ENCODE measurements around the gene FXR2. TPM values are rescaled to one million over a fixed set of nuclear protein-coding genes. Genes with fewer than 3 reads are reported as not detected.
"Not testable (repeated sequence)": the region's sequence is repeated elsewhere in the genome, so short reads cannot be mapped to it uniquely, and the experiment has no call there.

FXR2 gene
- total RNA-seq, 1 experiment from 2014 or later = 60.7 TPM

GRCh38 chr17:7626956-7627249 is 12.2 kb upstream of the FXR2 start:
- no peak for DNase-seq (ENCODE audit: unreplicated experiment)
- POLR2A ChIA-PET = interaction anchor here (0.5 to 12.8 kb wide), 12 partner anchors 9 to 90 kb away, joined by 3 to 208 read pairs (median 3); partner anchors contain the start of genes FXR2, SOX15, TP53 and WRAP53
- intact Hi-C loops (cut with micrococcal nuclease) = no loop called here
- TF ChIP-seq CTCF (IDR thresholded peaks at IDR 0.05; ENCODE audit: unreplicated experiment) = no peak
- CTCF ChIA-PET = interaction anchor here (0.5 to 2.0 kb wide), 7 partner anchors 12 to 100 kb away, joined by 3 to 10 read pairs (median 4); partner anchors contain the start of genes FXR2, TP53 and WRAP53
- Mint-ChIP-seq H3K36me3 (ENCODE audit: insufficient read depth, unreplicated experiment) (peaks cover 14% of the 10 kb centered on the region), H3K4me3 (ENCODE audit: unreplicated experiment) (peak overlapping the region; percentile 84), H3K27ac (ENCODE audit: low read depth, unreplicated experiment) (peak overlapping the region; percentile 93), H3K4me1 (ENCODE audit: insufficient read depth, unreplicated experiment) (no peaks in the 10 kb centered on the region), H3K9me3 (ENCODE audit: unreplicated experiment) (no peaks in the 10 kb centered on the region), H3K27me3 (ENCODE audit: insufficient read depth, unreplicated experiment) (no peaks in the 10 kb centered on the region)
- no TSS peak for BruUV-seq (replicated peaks)

- ChIA-PET POLR2A (interaction anchor here (0.5 to 12.8 kb wide), 8 partner anchors 11 to 91 kb away, joined by 3 to 208 read pairs (median 6); partner anchors contain the start of genes FXR2, SOX15, TP53 and WRAP53), CTCF (interaction anchor here (0.6 to 2.0 kb wide), 4 partner anchors 11 to 61 kb away, joined by 4 to 10 read pairs (median 6); partner anchors contain the start of genes FXR2, TP53 and WRAP53)
- DNase-seq (ENCODE audit: unreplicated experiment) = no peak
- Mint-ChIP-seq H3K27me3 (ENCODE audit: insufficient read depth, unreplicated experiment) (no peaks in the 10 kb centered on the region), H3K27ac (ENCODE audit: low read depth, unreplicated experiment) (peak overlapping the region; percentile 93), H3K4me1 (ENCODE audit: insufficient read depth, unreplicated experiment) (no peaks in the 10 kb centered on the region), H3K9me3 (ENCODE audit: unreplicated experiment) (no peaks in the 10 kb centered on the region), H3K36me3 (ENCODE audit: insufficient read depth, unreplicated experiment) (peaks cover 14% of the 10 kb centered on the region), H3K4me3 (ENCODE audit: unreplicated experiment) (peak overlapping the region; percentile 84)
- intact Hi-C loops (cut with micrococcal nuclease) = no loop called here
- BruUV-seq (replicated peaks) = TSS peak; percentile 86
- TF ChIP-seq CTCF (IDR thresholded peaks at IDR 0.05; ENCODE audit: unreplicated experiment) = no peak
Measured at GRCh38 chr17:7626307-7626706, 11.6 kb upstream of the FXR2 start.

- CTCF ChIA-PET = interaction anchor here (1.3 kb wide), 1 partner anchor 11 kb away, joined by 3 read pairs; the partner anchor contains the start of gene FXR2
- not testable (repeated sequence) for H3K27ac Mint-ChIP-seq (ENCODE audit: low read depth, unreplicated experiment)
Measured at GRCh38 chr17:7625749-7626148, 11.1 kb upstream of the FXR2 start.

GRCh38 chr17:7623661-7624060 is 9.0 kb upstream of the FXR2 start:
- intact Hi-C loops (cut with micrococcal nuclease) = no loop called here
- H3K27ac Mint-ChIP-seq (ENCODE audit: low read depth, unreplicated experiment) = no peak overlapping the region
- POLR2A ChIA-PET = interaction anchor here (0.7 kb wide), 1 partner anchor 13 kb away, joined by 4 read pairs; no protein-coding TSS in a partner anchor
- no peaks in the 10 kb centered on the region for H3K9me3 Mint-ChIP-seq (ENCODE audit: unreplicated experiment)
- no peaks in the 10 kb centered on the region for H3K4me1 Mint-ChIP-seq (ENCODE audit: insufficient read depth, unreplicated experiment)
- no peak overlapping the region for H3K4me3 Mint-ChIP-seq (ENCODE audit: unreplicated experiment)
- no peaks in the 10 kb centered on the region for H3K27me3 Mint-ChIP-seq (ENCODE audit: insufficient read depth, unreplicated experiment)
- no peak for DNase-seq (ENCODE audit: unreplicated experiment)
- no TSS peak for BruUV-seq (replicated peaks)
- peaks cover 14% of the 10 kb centered on the region for H3K36me3 Mint-ChIP-seq (ENCODE audit: insufficient read depth, unreplicated experiment)
- no peak for TF ChIP-seq CTCF (IDR thresholded peaks at IDR 0.05; ENCODE audit: unreplicated experiment)
- CTCF ChIA-PET = interaction anchor here (0.7 kb wide), 1 partner anchor 279 kb away, joined by 3 read pairs; no protein-coding TSS in a partner anchor

More at GRCh38 chr17:7625749-7626148, 11.1 kb upstream of the FXR2 start:
- H3K4me3 Mint-ChIP-seq (ENCODE audit: unreplicated experiment); intact Hi-C loops (cut with micrococcal nuclease); H3K9me3 Mint-ChIP-seq (ENCODE audit: unreplicated experiment); DNase-seq (ENCODE audit: unreplicated experiment); BruUV-seq (replicated peaks); H3K4me1 Mint-ChIP-seq (ENCODE audit: insufficient read depth, unreplicated experiment); H3K27me3 Mint-ChIP-seq (ENCODE audit: insufficient read depth, unreplicated experiment): not testable (repeated sequence)
- POLR2A ChIA-PET = interaction anchor here (1.3 to 12.8 kb wide), 3 partner anchors 11 to 61 kb away, joined by 3 to 208 read pairs (median 67); partner anchors contain the start of genes FXR2, TP53 and WRAP53
- peaks cover 14% of the 10 kb centered on the region for H3K36me3 Mint-ChIP-seq (ENCODE audit: insufficient read depth, unreplicated experiment)

All from MCF 10A (cell line).